GM21423 (cell line): ENCODE data around the gene NR2F1.
A peak's percentile ranks its signal among the peaks of the same experiment; 100 is the strongest.
"Not testable (repeated sequence)": the region's sequence is repeated elsewhere in the genome, so short reads cannot be mapped to it uniquely, and the experiment has no call there.

Experiments
- ATAC-seq: cut with Tn5 transposase; IDR thresholded peaks from one replicate; pipeline ENCODE4 v1.9.1; 2021; ENCODE audit warnings: mild to moderate bottlenecking, moderate library complexity; ENCODE audit not compliant: unreplicated experiment

The NR2F1 gene

DNA sequence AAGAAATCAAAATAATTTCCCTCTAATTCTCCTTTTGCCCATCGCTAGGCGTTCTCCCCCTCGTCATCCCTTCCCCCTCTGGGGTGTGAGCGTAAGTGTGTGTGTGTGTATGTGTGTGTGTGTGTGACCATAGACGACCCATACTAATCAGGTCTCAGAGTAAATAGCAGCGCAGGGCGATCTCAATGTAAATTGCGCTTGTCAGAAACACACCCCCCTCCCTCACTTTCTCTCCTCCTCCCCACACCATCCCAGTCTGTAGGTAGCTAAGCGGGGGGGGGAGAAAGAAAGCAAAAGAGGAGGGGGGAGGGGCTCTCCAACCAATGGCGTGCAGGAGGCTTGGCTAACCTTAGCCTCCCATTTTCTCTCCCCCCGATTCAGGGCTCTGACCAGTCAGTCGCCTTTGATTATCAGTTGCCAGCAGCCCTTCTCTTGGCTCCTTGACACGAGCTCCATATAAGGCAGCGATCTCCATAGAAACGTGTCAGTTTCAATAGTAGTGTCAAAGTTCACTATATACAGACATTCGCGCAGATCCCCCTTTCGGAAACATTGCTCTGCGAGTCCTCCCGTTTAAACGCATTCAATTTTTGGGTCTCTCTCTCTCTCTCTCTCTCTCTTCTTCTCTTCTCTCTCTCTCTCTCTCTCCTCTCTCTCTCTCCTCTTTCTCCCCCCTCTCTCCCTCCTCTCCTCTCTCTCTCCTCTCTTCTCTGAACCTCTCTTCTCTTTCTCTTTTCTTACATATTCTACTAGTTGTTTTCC, at the start of gene NR2F1:
NR2F1 (plus strand) TSS at position 546 of the 762 bp plus-strand sequence. CDS start 1,802 bp downstream, outside the sequence.
- no peak for ATAC-seq

- no peak for ATAC-seq
These were observed 37.1 kb upstream of the NR2F1 start for GRCh38 chr5:93545872-93546271.

- ATAC-seq: not testable (repeated sequence)
These were observed 33.4 kb upstream of the NR2F1 start for GRCh38 chr5:93549594-93549993.

DNA sequence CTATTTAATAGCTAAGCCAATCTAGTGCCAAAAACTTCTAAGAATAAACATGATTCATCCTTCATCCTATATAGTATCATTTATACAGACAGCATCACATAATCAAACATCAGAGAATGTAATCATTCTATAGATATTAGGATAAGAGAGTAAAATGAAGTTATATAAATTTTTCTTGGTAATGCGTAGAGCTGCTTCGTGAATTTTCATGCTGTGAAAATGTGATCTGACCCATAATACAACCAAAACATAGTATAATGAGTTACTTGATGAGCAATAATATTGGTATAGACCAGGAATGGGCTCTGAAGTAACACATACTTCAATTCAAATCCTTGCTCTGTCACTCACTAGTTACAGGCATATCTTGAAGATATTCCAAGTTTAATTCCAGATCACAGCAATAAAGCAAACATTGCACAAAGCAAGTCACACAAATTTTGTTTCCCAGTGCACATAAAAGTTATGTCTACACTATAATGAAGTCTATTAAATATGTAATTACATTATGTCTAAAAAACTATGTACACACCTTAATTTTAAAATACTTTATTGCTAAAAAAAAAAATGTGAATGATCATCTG, 25.9 kb upstream of the NR2F1 start:
- no peak for ATAC-seq

DNA sequence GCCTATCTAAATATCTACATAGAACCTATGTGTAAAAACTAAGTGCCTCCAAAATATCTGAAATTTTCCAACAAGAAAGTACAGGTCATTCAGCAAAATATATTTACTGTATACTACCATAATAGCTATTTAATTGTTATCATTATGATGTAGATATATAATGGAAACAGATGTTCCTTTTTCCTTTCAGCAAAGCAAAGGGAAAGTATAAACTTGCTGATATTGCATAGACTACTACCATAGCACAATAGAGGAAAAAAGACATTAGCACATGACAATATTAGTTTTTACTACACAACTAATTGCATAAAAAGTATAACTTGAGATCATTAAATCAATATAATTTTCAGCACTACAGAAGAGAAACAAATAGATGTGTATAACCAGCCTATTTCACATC, 16.9 kb upstream of the NR2F1 start:
- ATAC-seq: no peak

DNA sequence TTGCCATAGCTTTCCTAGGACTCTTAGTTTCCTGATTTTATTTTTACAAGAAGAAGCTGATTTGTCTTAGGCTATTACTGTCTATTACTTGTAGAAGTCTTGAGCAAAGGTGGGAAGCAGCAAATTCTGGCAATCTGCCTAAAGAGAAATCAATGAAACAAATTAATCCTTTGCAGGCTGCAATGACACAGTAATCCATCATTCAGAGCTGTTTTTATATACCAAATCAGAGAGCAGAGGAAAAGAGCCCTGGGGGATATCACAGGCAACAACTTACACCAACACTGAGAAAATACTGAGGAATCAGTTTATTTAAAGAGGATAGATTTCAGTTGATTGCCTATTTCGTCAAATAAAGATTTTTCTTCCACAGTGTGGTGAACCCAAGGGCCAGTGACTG, 15.6 kb upstream of the NR2F1 start:
- ATAC-seq: no peak

GRCh38 chr5:93569300-93570160, 13.5 kb upstream of the NR2F1 start:
- no peak for ATAC-seq

GRCh38 chr5:93570294-93571113, 12.5 kb upstream of the NR2F1 start:
- peak; percentile 57 for ATAC-seq

DNA sequence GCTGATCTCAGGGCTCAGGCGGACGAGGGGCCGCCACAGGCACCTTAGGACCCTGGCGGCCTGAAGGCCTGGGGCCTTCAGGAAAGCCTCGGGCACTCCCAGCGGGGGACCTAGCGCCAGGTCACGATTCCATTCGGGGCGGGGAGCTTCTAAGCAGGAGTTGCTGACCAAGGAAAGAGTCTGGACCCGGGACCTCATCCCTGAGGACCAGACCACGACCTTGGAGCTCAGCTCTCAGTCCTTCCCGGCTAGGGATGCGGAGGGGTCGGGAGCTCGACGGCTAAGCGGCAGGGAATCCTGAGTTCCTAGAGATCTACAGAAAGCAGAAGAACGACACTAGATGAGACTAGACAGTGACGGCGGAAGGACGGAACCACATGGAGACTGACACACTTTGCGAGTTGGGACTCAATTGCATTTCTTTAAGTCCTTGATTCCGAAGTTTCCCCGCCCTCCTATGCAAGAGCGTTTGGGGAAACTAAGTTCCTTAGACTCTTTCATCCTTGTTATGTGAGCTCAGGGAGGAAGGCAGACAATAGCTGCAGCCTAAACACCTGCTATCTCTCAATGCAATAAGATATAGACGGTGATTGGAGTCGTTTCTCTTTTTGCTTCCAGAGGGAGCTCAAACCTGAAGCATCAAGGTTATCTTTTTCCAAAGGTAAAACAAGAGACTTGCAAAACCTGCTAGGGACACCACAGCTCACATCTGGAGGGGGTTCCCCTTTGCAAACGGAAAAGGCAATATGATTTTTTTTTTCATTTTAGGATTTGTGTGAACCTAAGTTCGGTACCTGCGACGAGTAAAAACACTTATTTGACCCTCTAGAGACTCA, 11.7 kb upstream of the NR2F1 start:
- ATAC-seq: no peak

DNA sequence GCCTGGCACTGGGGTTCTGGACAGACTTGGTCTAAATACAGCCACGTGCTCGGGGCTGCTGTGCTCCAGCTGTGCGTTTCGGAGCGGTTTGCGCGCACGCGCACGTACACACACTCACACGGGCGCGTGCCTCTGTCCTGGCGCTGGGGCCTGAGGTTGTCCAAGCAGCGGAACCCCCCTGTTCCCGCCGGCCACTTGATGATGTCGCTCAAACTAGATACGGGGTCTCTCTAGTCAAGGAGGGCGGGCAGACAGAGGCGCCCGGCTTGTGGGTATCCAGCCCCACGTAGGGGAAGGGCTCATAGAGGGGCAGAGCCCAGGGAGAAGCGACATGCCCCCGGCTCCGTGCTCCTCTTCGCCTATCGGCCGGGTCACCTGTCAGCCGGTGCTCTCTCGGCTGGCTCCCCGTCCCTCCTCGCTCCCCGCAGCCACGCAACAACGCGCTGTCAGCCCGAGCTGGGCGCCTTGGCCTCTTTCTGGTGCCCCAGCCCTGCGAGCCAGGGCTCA, 10.9 kb upstream of the NR2F1 start:
- ATAC-seq: no peak

GRCh38 chr5:93572608-93573353, 10.2 kb upstream of the NR2F1 start:
- no peak for ATAC-seq

GRCh38 chr5:93573354-93574351, 9.4 kb upstream of the NR2F1 start:
- no peak for ATAC-seq

GRCh38 chr5:93574491-93575305, 8.3 kb upstream of the NR2F1 start:
- no peak for ATAC-seq

DNA sequence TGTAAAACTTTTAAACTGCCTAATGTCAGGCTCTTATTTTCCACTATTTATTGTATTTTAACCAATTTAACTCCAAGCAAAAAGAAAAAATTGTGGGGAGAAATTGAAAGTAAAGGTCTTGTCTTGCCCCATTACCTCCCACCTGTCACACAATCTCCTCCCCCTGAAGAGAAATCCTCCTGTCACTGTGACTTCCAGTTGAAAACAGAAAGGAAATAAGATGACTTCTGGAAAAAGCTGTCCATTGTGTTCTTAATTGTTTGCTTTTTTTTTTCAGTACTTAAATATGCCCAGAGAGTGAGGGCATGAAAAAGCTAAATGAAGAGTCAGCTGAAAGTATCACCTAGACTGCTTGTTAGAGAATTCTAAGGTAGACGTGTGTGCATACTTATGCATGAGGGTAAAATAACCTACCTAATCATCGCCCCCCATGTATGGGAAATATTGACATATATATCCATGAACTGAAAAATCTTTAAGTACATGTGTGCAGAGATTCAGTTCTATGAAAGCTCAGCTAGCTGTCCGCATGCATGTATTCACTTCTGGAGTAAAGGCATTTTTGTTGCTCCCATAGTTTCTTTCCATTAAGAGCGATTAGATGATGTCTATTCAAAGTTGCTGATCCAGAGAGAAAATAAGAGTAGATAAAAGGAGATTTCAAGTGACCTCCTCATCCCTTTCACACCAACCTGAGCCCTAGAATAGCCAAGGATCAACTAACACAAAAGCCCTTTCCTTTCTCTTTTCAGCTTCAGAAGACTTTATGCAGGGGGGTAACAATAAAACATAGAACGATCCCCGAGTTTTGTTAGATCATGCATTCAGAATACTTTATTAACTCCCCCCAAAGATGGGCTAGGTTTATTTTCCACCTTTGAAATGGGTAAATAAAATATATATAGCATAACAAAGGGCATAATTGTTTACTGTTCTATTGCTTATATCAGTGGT, 7.3 kb upstream of the NR2F1 start:
- ATAC-seq: no peak

DNA sequence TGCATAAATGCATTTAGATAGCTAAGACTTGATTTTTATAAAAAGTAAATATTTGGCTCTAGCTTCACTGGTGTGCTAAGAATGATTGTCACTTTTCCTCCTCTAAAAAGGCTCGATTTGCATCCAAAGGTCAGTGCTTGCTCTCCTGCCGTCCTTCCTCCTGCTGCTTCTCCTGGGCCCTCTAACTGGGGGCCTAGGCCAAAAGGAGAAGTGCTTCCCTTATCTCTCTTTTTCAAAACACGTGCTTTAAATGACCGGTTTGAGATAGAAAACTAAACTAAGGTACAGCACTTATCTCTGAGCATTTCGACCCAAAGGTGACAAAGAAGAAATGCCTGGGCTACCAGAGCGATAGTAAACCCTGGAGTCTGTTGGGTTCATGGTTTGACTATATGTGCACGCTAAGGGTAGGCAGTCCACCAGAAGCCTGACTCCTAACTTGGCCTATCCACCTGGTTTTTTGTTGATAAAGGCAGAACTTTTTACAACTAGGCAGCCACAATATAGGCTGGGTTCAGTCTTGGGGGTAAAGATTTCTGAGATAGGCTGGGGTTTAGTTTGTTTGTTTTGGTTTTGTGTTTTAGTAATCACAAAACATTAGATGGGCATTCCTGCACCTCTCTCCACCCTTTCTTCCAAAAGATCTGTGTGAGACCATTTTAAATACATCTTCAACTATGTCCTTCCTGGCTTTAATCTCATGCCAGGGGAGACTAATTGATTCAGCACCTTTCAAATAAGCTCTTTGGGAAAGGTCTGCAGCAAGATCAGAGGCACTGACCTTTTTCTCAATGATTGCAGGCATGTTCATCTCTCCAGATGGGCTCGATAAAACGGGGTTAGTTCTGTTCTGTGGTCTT, 5.8 kb upstream of the NR2F1 start:
- ATAC-seq: no peak
